ENCODE data around the gene PAPSS1.

Gene PAPSS1

GRCh38 chr4:107629318-107629717, 90.7 kb downstream of the PAPSS1 start:
- TF ChIP-seq CTCF (IDR thresholded peaks at IDR 0.05; ENCODE audit: poor library complexity, severe bottlenecking) = no peak
- DNase-seq (ENCODE audit: low spot score) = no peak
- H3K36me3 ChIP-seq (ENCODE audit: low read depth) = peaks cover 3% of the 10 kb centered on the region; the same call in 1 of the 2 replicates
- no peak for ATAC-seq (ENCODE audit: low read depth)
- no peaks in the 10 kb centered on the region for H3K9me3 ChIP-seq (ENCODE audit: severe bottlenecking)
- no peak overlapping the region for H3K4me3 ChIP-seq (ENCODE audit: severe bottlenecking)
- no peaks in the 10 kb centered on the region for H3K4me1 ChIP-seq (ENCODE audit: insufficient read depth, poor library complexity, severe bottlenecking)
- no peak overlapping the region for H3K27ac ChIP-seq (ENCODE audit: poor library complexity, severe bottlenecking)
- no peaks in the 10 kb centered on the region for H3K27me3 ChIP-seq (ENCODE audit: insufficient read depth, poor library complexity, severe bottlenecking)

DNA sequence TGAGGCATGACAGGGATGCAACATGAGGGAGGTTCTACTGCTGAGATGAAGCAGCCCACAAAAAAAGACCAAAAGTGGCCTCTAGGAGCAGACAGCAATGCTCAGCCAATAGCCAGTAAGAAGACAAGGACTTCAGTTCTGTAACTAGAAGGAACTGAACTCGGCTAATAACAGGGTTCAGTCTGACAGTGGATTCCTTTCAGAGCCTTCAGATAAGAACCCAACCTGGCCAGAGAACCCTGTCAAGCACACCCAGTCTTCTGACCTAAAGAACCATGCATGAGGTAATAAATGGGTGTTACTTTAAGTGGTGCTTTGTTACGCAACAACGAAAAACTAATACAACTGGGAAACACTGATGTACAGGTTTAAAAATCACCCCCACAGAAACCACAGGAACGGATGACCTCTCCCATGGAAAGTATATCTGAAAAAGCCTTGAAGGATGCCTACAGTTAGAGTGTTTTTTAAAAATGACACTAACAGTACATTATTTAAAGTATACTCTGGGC, 94.6 kb downstream of the PAPSS1 start:
- H3K36me3 ChIP-seq (ENCODE audit: low read depth) = no peaks in the 10 kb centered on the region; the same call in 1 of the 2 replicates
- no peaks in the 10 kb centered on the region for H3K4me1 ChIP-seq (ENCODE audit: insufficient read depth, poor library complexity, severe bottlenecking)
- no peak overlapping the region for H3K4me3 ChIP-seq (ENCODE audit: severe bottlenecking)
- H3K27ac ChIP-seq (ENCODE audit: poor library complexity, severe bottlenecking) = no peak overlapping the region
- TF ChIP-seq CTCF (IDR thresholded peaks at IDR 0.05; ENCODE audit: poor library complexity, severe bottlenecking) = no peak
- H3K9me3 ChIP-seq (ENCODE audit: severe bottlenecking) = no peaks in the 10 kb centered on the region
- ATAC-seq (ENCODE audit: low read depth) = no peak
- no peak for DNase-seq (ENCODE audit: low spot score)
- H3K27me3 ChIP-seq (ENCODE audit: insufficient read depth, poor library complexity, severe bottlenecking) = no peaks in the 10 kb centered on the region

DNA sequence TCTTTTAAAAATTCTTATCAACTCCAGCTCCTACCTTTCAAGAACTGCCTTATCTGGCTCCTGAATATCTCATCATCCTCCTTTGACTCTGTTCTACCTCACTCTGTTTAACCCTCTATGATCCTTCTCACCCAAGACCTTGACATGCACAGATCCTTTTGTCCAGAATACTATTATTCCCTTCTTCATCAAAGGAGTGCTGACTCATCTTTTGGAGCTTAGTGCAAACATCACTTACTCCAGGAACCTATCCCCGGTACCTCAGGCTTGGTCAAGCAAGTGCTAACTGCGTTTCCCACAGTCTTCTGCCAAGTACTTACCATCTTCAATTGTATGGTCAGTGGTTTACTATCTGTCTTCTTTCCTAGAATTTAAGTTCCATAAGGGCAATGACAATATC, 96.0 kb downstream of the PAPSS1 start:
- no peak for DNase-seq (ENCODE audit: low spot score)
- TF ChIP-seq CTCF (IDR thresholded peaks at IDR 0.05; ENCODE audit: poor library complexity, severe bottlenecking) = no peak
- Histone ChIP-seq H3K9me3 (ENCODE audit: severe bottlenecking) (no peaks in the 10 kb centered on the region), H3K4me1 (ENCODE audit: insufficient read depth, poor library complexity, severe bottlenecking) (no peaks in the 10 kb centered on the region), H3K27ac (ENCODE audit: poor library complexity, severe bottlenecking) (no peak overlapping the region), H3K27me3 (ENCODE audit: insufficient read depth, poor library complexity, severe bottlenecking) (no peaks in the 10 kb centered on the region), H3K36me3 (ENCODE audit: low read depth) (no peaks in the 10 kb centered on the region; the same call in 1 of the 2 replicates), H3K4me3 (ENCODE audit: severe bottlenecking) (no peak overlapping the region)
- no peak for ATAC-seq (ENCODE audit: low read depth)

DNA sequence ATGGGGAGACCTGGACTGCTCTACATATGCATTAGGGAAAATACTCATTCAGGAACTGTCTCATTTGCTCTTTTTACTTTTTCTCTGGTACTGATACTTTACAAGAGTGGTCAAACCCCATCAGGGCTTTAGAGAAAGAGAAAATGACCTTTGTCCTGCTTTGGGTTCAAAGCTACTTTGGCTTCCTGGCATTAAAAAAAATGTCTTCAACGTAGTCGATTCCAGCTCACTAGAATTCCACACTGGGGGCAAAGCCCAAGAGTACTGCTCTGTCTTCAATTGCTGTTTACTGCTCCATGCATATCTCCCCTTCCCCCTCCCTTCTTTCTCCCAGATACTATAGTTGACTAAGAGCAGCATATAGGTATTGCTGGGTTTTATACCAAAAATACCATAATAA, 98.0 kb downstream of the PAPSS1 start:
- Histone ChIP-seq H3K27me3 (ENCODE audit: insufficient read depth, poor library complexity, severe bottlenecking) (no peaks in the 10 kb centered on the region), H3K4me1 (ENCODE audit: insufficient read depth, poor library complexity, severe bottlenecking) (no peaks in the 10 kb centered on the region), H3K36me3 (ENCODE audit: low read depth) (no peaks in the 10 kb centered on the region; the same call in 1 of the 2 replicates), H3K4me3 (ENCODE audit: severe bottlenecking) (no peak overlapping the region), H3K27ac (ENCODE audit: poor library complexity, severe bottlenecking) (no peak overlapping the region), H3K9me3 (ENCODE audit: severe bottlenecking) (no peaks in the 10 kb centered on the region)
- no peak for TF ChIP-seq CTCF (IDR thresholded peaks at IDR 0.05; ENCODE audit: poor library complexity, severe bottlenecking)
- DNase-seq (ENCODE audit: low spot score) (no peak), ATAC-seq (ENCODE audit: low read depth) (no peak)

DNA sequence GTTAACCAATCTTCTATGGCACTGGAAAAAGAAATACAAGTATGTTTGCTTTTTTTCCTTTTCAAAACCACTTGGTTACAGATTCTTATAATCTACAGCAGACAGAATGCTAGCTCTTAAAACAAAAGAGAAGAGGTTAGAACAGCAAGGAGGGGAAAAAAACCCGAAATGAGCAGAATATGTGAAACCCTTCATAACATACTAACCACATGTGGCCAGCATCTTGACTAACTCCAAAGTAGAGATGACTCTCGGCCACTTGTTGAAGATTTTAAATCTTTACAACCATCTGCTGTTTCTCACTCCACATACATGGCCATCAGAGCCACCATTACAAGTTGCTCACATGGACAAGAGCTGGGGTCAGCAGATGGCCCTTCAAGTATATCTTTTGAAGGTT, 100.3 kb downstream of the PAPSS1 start:
- H3K9me3 ChIP-seq (ENCODE audit: severe bottlenecking) = no peaks in the 10 kb centered on the region
- DNase-seq (ENCODE audit: low spot score) = no peak
- no peaks in the 10 kb centered on the region for H3K4me1 ChIP-seq (ENCODE audit: insufficient read depth, poor library complexity, severe bottlenecking)
- H3K4me3 ChIP-seq (ENCODE audit: severe bottlenecking) = no peak overlapping the region
- no peak overlapping the region for H3K27ac ChIP-seq (ENCODE audit: poor library complexity, severe bottlenecking)
- no peak for TF ChIP-seq CTCF (IDR thresholded peaks at IDR 0.05; ENCODE audit: poor library complexity, severe bottlenecking)
- H3K27me3 ChIP-seq (ENCODE audit: insufficient read depth, poor library complexity, severe bottlenecking) = no peaks in the 10 kb centered on the region
- ATAC-seq (ENCODE audit: low read depth) = no peak
- no peaks in the 10 kb centered on the region; the same call in 1 of the 2 replicates for H3K36me3 ChIP-seq (ENCODE audit: low read depth)

Measured in RWPE2 (cell line).